ENCODE data around the gene SLC38A6. TPM values are rescaled to one million over a fixed set of nuclear protein-coding genes. Genes with fewer than 3 reads are reported as not detected.

SLC38A6 gene
- total and polyA plus RNA-seq, 11 donors, result 1.6 to 19.6 (median 3.5) TPM

DNA sequence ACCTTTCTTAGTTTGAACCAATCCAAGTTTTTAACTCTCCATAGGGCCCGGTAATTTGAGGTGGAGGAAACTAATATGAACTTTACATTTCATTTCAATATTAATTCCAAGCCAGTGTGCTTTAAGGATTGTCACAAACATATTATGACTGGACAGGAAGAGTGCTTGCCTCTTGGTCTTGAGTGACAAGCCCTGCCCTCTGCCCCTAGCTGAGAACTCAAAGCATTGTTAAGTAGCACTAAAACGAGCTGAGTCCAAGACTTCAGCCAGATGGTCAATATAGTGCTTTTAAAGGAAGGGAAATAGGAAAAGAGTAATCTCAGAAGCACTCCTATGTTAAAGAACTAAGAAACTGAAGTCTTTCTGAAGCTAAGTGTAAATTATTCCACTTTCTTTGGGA lies 17.3 kb upstream of the SLC38A6 start:
- TF ChIP-seq CTCF (IDR thresholded peaks at IDR 0.05) (no peak), POLR2A (IDR thresholded peaks at IDR 0.05) (no peak)
- Histone ChIP-seq H3K27ac (no peak overlapping the region), H3K4me1 (no peaks in the 10 kb centered on the region), H3K27me3 (no peaks in the 10 kb centered on the region), H3K36me3 (peaks cover 0 to 3% (median 0%) of the 10 kb centered on the region in 9 donors), H3K4me3 (no peak overlapping the region), H3K9me3 (peaks cover 0 to 10% (median 2%) of the 10 kb centered on the region in 12 donors)
- intact Hi-C loops (cut with DNase I), result no loop called here
- no peak for DNase-seq
- WGBS, 4 donors, result 61 to 67% (median 65%) methylated on average over 2 of the region's 2 CpGs
- no peak for ATAC-seq

DNA sequence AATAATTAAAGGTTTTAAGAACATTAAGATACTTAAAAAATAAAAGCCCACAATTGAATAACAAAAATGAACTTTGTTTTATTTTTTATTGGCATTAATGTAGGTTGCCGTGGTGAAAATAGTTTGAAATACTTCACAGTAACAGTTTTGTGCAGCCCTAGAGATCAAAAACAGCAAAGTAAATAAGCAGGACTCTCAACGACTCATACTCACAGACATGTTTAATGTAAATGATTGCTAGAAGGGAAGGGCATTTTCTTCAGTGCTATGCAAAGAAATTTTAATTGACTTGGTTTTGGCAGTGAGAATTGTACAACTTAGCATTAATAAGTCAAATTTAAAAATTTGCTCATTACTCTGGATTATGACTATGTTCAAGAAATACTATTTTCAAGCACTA lies 16.1 kb upstream of the SLC38A6 start:
- Histone ChIP-seq H3K4me3 (no peak overlapping the region), H3K27ac (no peak overlapping the region), H3K27me3 (no peaks in the 10 kb centered on the region), H3K4me1 (no peaks in the 10 kb centered on the region), H3K9me3 (no peaks in the 10 kb centered on the region), H3K36me3 (peaks cover 0 to 3% (median 0%) of the 10 kb centered on the region in 9 donors)
- TF ChIP-seq POLR2A (IDR thresholded peaks at IDR 0.05), result no peak
- intact Hi-C loops (cut with DNase I), result no loop called here
- WGBS, 4 donors, result 80 to 82% (median 81%) methylated on average over 2 of the region's 2 CpGs
- ATAC-seq, result no peak
- DNase-seq, result no peak

GRCh38 chr14:60965402-60965801 lies 15.6 kb upstream of the SLC38A6 start:
- no peak overlapping the region for H3K27ac ChIP-seq
- TF ChIP-seq POLR2A (IDR thresholded peaks at IDR 0.05) (no peak), CTCF (IDR thresholded peaks at IDR 0.05) (no peak)
- no peaks in the 10 kb centered on the region for H3K4me1 ChIP-seq
- peaks cover 0 to 3% (median 0%) of the 10 kb centered on the region in 9 donors for H3K36me3 ChIP-seq
- intact Hi-C loops (cut with DNase I), result no loop called here
- no peak for ATAC-seq
- no peaks in the 10 kb centered on the region for H3K27me3 ChIP-seq
- no peak overlapping the region for H3K4me3 ChIP-seq
- no peak for DNase-seq
- no peaks in the 10 kb centered on the region for H3K9me3 ChIP-seq

DNA sequence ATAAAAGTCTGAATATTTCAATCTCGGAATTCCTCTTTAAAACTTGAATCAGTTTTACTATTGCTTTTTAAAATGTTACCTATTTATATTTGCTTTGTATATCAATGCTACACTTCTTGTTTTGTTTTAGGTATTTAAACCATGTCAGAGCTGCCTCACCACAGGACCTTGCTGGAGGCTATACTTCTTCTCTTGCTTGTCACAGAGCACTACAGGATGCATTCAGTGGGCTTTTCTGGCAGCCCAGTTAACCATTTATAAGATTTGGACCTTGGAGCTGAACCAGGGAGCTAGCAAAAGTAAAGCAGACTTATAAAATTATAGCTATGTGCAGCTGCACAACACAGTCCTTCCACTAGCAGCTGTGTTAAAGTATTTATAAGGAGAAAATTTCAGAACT lies 12.9 kb upstream of the SLC38A6 start:
- Histone ChIP-seq H3K9me3 (no peaks in the 10 kb centered on the region), H3K4me1 (no peaks in the 10 kb centered on the region), H3K4me3 (no peak overlapping the region), H3K27ac (no peak overlapping the region), H3K36me3 (peaks cover 0 to 3% (median 0%) of the 10 kb centered on the region in 9 donors), H3K27me3 (no peaks in the 10 kb centered on the region)
- intact Hi-C loops (cut with DNase I), result no loop called here
- ATAC-seq, result no peak
- DNase-seq, result no peak
- TF ChIP-seq POLR2A (IDR thresholded peaks at IDR 0.05), result no peak
- TF ChIP-seq CTCF (IDR thresholded peaks at IDR 0.05), result no peak
- WGBS, 4 donors, result 90 to 95% (median 92%) methylated on average over 1 of the region's 1 CpG

GRCh38 chr14:60968671-60969070 lies 12.4 kb upstream of the SLC38A6 start:
- no peaks in the 10 kb centered on the region for H3K4me1 ChIP-seq
- TF ChIP-seq POLR2A (IDR thresholded peaks at IDR 0.05), result no peak
- no peak for TF ChIP-seq CTCF (IDR thresholded peaks at IDR 0.05)
- intact Hi-C loops (cut with DNase I), result no loop called here
- no peak for ATAC-seq
- H3K4me3 ChIP-seq, result no peak overlapping the region
- peaks cover 0 to 7% (median 0%) of the 10 kb centered on the region in 9 donors for H3K36me3 ChIP-seq
- DNase-seq, result no peak
- H3K9me3 ChIP-seq, result no peaks in the 10 kb centered on the region
- no peaks in the 10 kb centered on the region for H3K27me3 ChIP-seq
- no peak overlapping the region for H3K27ac ChIP-seq

Measured in heart left ventricle (tissue), 16 donors.